Measurements from ENCODE around the gene PLEKHG3. TPM values are rescaled to one million over a fixed set of nuclear protein-coding genes. Genes with fewer than 3 reads are reported as not detected.
A peak's percentile ranks its signal among the peaks of the same experiment; 100 is the strongest.

PLEKHG3 gene
- total and polyA plus RNA-seq, 2 of the 4 experiments (the other 2 are of a cell fraction): 8.2 to 8.4 TPM

DNA sequence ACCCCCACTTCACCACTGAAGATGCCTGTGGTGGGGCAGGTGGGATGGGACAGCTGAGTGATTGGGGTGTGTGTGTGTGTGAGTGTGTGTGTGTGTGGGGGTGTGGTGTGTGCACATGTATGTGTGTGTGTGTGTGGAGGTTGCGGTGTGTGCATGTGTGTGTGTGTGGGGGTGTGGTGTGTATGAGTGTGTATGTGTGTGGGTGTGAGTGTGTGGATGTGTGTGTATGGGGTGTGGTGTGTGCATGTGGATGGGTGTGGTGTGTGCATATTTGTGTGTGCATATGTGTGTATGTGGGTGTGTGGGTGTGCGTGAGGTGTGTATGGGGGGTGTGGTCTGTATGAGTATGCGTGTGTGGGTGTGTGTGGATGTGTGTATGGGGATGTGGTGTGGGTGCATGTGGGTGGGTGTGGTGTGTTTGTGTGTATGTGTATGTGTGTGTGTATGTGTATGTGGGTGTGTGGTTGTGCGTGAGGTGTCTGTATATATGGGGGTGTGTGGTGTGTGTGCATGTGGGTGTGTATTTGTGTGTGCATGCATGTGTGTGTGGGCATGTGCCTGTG, 61.6 kb downstream of the PLEKHG3 start:
- no peak overlapping the region for H2AK9ac ChIP-seq (replicated peaks; ENCODE audit: low read depth, low read length, poor library complexity)
- peak overlapping the region; percentile 39 for H2BK5ac ChIP-seq (ENCODE audit: low read depth, low read length, poor library complexity, severe bottlenecking)
- peaks cover 28% of the 10 kb centered on the region for H3K4me1 ChIP-seq (ENCODE audit: control insufficient read depth, insufficient read depth, low read length)
- H2BK120ac ChIP-seq (ENCODE audit: low read depth, low read length): no peak overlapping the region
- 0 out of 2 replicates have a peak, but pooled peaks cover 6% of the 10 kb centered on the region for H4K20me1 ChIP-seq (ENCODE audit: insufficient read depth, low read length)
- ChIA-PET POLR2A (ENCODE audit: unreplicated experiment) (no interaction called here), CTCF (interaction anchor here (1.1 to 1.5 kb wide), 4 partner anchors 21 to 95 kb away, joined by 3 to 9 read pairs (median 6); no protein-coding TSS in a partner anchor)
- H3K27me3 ChIP-seq (ENCODE audit: control insufficient read depth, insufficient read depth, low read length): peaks cover 18% of the 10 kb centered on the region
- H3K4me2 ChIP-seq (ENCODE audit: low read depth, low read length): no peak overlapping the region
- H2AFZ ChIP-seq (replicated peaks; ENCODE audit: low read length, poor library complexity): no peak overlapping the region
- dilution Hi-C loops (cut with HindIII; ENCODE audit: low sequenced_read_pairs, unreplicated experiment): no loop called here
- H2BK20ac ChIP-seq (ENCODE audit: low read depth, low read length): no peak overlapping the region
- H3K79me1 ChIP-seq (ENCODE audit: low read depth in 1 of 2, low read length in 2 of 2): no peaks in the 10 kb centered on the region
- H4K91ac ChIP-seq (ENCODE audit: insufficient read depth, low read depth, low read length): no peak overlapping the region
- DNase-seq: no peak
- H3K36me3 ChIP-seq (ENCODE audit: control insufficient read depth, insufficient read depth, low read length): no peaks in the 10 kb centered on the region
- H3K9ac ChIP-seq (ENCODE audit: low read depth, low read length): no peak overlapping the region
- no peak overlapping the region for H3K14ac ChIP-seq (replicated peaks; ENCODE audit: low read depth, low read length)
- in situ Hi-C loops (cut with MboI; ENCODE audit: low sequenced_read_pairs): loop anchor here (10.0 kb wide), 1 partner anchor 231 kb away; no protein-coding TSS in a partner anchor
- H3K27ac ChIP-seq (ENCODE audit: insufficient read depth, low read length): no peak overlapping the region
- intact Hi-C loops (cut with micrococcal nuclease): no loop called here
- TF ChIP-seq BHLHE40 (IDR thresholded peaks at IDR 0.05; ENCODE audit: low read depth, low read length) (no peak), RFX5 (IDR thresholded peaks at IDR 0.05; ENCODE audit: low read depth, low read length) (no peak), MAZ (IDR thresholded peaks at IDR 0.05; ENCODE audit: borderline replicate concordance, low read depth, low read length) (no peak), POLR2A (IDR thresholded peaks at IDR 0.05; ENCODE audit: low read depth, low read length) (no peak), CEBPB (IDR thresholded peaks at IDR 0.05; ENCODE audit: low read depth, low read length) (no peak), RAD21 (IDR thresholded peaks at IDR 0.05; ENCODE audit: low read length) (no peak), MAFK (IDR thresholded peaks at IDR 0.05; ENCODE audit: low read depth, low read length) (no peak), SMC3 (IDR thresholded peaks at IDR 0.05; ENCODE audit: low read depth, low read length) (no peak), CHD1 (IDR thresholded peaks at IDR 0.05; ENCODE audit: low read depth, low read length) (no peak), MXI1 (IDR thresholded peaks at IDR 0.05; ENCODE audit: borderline replicate concordance, low read depth, low read length) (no peak), RCOR1 (IDR thresholded peaks at IDR 0.05; ENCODE audit: insufficient replicate concordance, low read length) (no peak), FOS (IDR thresholded peaks at IDR 0.05; ENCODE audit: low read depth, low read length) (no peak)
- TF ChIP-seq, protein P1, sequence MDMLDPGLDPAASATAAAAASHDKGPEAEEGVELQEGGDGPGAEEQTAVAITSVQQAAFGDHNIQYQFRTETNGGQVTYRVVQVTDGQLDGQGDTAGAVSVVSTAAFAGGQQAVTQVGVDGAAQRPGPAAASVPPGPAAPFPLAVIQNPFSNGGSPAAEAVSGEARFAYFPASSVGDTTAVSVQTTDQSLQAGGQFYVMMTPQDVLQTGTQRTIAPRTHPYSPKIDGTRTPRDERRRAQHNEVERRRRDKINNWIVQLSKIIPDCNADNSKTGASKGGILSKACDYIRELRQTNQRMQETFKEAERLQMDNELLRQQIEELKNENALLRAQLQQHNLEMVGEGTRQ (IDR thresholded peaks at IDR 0.05; ENCODE audit: low read depth, low read length): no peak
- TF ChIP-seq, protein P2, sequence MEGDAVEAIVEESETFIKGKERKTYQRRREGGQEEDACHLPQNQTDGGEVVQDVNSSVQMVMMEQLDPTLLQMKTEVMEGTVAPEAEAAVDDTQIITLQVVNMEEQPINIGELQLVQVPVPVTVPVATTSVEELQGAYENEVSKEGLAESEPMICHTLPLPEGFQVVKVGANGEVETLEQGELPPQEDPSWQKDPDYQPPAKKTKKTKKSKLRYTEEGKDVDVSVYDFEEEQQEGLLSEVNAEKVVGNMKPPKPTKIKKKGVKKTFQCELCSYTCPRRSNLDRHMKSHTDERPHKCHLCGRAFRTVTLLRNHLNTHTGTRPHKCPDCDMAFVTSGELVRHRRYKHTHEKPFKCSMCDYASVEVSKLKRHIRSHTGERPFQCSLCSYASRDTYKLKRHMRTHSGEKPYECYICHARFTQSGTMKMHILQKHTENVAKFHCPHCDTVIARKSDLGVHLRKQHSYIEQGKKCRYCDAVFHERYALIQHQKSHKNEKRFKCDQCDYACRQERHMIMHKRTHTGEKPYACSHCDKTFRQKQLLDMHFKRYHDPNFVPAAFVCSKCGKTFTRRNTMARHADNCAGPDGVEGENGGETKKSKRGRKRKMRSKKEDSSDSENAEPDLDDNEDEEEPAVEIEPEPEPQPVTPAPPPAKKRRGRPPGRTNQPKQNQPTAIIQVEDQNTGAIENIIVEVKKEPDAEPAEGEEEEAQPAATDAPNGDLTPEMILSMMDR (conservative IDR thresholded peaks at IDR 0.05; ENCODE audit: low read depth, low read length): no peak
- TF ChIP-seq, protein P3, sequence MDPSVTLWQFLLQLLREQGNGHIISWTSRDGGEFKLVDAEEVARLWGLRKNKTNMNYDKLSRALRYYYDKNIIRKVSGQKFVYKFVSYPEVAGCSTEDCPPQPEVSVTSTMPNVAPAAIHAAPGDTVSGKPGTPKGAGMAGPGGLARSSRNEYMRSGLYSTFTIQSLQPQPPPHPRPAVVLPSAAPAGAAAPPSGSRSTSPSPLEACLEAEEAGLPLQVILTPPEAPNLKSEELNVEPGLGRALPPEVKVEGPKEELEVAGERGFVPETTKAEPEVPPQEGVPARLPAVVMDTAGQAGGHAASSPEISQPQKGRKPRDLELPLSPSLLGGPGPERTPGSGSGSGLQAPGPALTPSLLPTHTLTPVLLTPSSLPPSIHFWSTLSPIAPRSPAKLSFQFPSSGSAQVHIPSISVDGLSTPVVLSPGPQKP (IDR thresholded peaks at IDR 0.05; ENCODE audit: borderline replicate concordance, low read depth, low read length): no peak
- no peaks in the 10 kb centered on the region for H3K9me3 ChIP-seq (ENCODE audit: control insufficient read depth, insufficient read depth, low read length)
- BruUV-seq (replicated peaks): no TSS peak
- no peak overlapping the region; the same call in 1 of the 2 replicates for H3K23ac ChIP-seq (ENCODE audit: low read depth, low read length)
- no peak overlapping the region for H3K4me3 ChIP-seq (ENCODE audit: insufficient read depth, low read depth, low read length)
- H4K8ac ChIP-seq (ENCODE audit: low read depth in 2 of 2, low read length in 2 of 2): no peak overlapping the region
- no peak overlapping the region for H3K56ac ChIP-seq (ENCODE audit: extremely low read depth, insufficient read depth, low read length)
- ATAC-seq (ENCODE audit: low read depth): no peak
- 100% methylated on average over 3 of the region's 4 CpGs; no CpG with 5 or more reads in 1 of the 2 experiments for WGBS, 2 experiments (ENCODE audit: extremely low coverage in 2 of 2, insufficient read length in 1 of 2)
- no peak overlapping the region for H3K4ac ChIP-seq (ENCODE audit: low read depth, low read length)
- no peak overlapping the region for H2AK5ac ChIP-seq (ENCODE audit: low read depth, low read length)
- H2BK15ac ChIP-seq (ENCODE audit: low read depth, low read length): no peak overlapping the region
- H4K5ac ChIP-seq (ENCODE audit: low read depth, low read length): no peak overlapping the region
- peaks cover 3% of the 10 kb centered on the region; the same call in 1 of the 2 replicates for H3K9me1 ChIP-seq (ENCODE audit: insufficient read depth, low read length)
- no peak overlapping the region for H3K18ac ChIP-seq (ENCODE audit: low read depth, low read length)
